IPS-18a (cell line): ENCODE results near the gene FRMD4A.

Experiments
- H3K27ac ChIP-seq: one replicate; pipeline ENCODE4 v1.5.1; 2013; ENCODE audit warnings: low read length
- H3K27me3 ChIP-seq: one replicate; pipeline ENCODE4 v1.6.1; 2013; ENCODE audit warnings: mild to moderate bottlenecking, low read length; ENCODE audit not compliant: control insufficient read depth, insufficient read depth
- H3K36me3 ChIP-seq: one replicate; pipeline ENCODE4 v1.6.1; 2013; ENCODE audit warnings: low read depth, low read length; ENCODE audit not compliant: control insufficient read depth
- H3K4me1 ChIP-seq: one replicate; pipeline ENCODE4 v1.6.1; 2013; ENCODE audit warnings: low read depth, low read length; ENCODE audit not compliant: control insufficient read depth
- H3K4me3 ChIP-seq: one replicate; pipeline ENCODE4 v1.5.1; 2013; ENCODE audit warnings: low read length
- H3K9ac ChIP-seq: one replicate; pipeline ENCODE4 v1.6.1; 2013; ENCODE audit warnings: mild to moderate bottlenecking, low read length, moderate library complexity
- H3K9me3 ChIP-seq: one replicate; pipeline ENCODE4 v1.6.1; 2013; ENCODE audit warnings: low read depth, low read length; ENCODE audit not compliant: control insufficient read depth

Gene FRMD4A

GRCh38 chr10:14129770-14130169, 201.0 kb downstream of the FRMD4A start:
- Histone ChIP-seq H3K9ac (no peak overlapping the region), H3K9me3 (no peaks in the 10 kb centered on the region), H3K4me3 (no peak overlapping the region), H3K36me3 (no peaks in the 10 kb centered on the region), H3K4me1 (no peaks in the 10 kb centered on the region), H3K27ac (no peak overlapping the region), H3K27me3 (no peaks in the 10 kb centered on the region)

GRCh38 chr10:14128519-14128918, 202.2 kb downstream of the FRMD4A start:
- H3K9me3 ChIP-seq: no peaks in the 10 kb centered on the region
- no peak overlapping the region for H3K27ac ChIP-seq
- no peaks in the 10 kb centered on the region for H3K36me3 ChIP-seq
- no peak overlapping the region for H3K9ac ChIP-seq
- H3K4me1 ChIP-seq: no peaks in the 10 kb centered on the region
- H3K4me3 ChIP-seq: no peak overlapping the region
- no peaks in the 10 kb centered on the region for H3K27me3 ChIP-seq

- no peaks in the 10 kb centered on the region for H3K9me3 ChIP-seq
- no peak overlapping the region for H3K9ac ChIP-seq
- no peaks in the 10 kb centered on the region for H3K27me3 ChIP-seq
- H3K4me3 ChIP-seq: no peak overlapping the region
- no peak overlapping the region for H3K27ac ChIP-seq
- no peaks in the 10 kb centered on the region for H3K4me1 ChIP-seq
- no peaks in the 10 kb centered on the region for H3K36me3 ChIP-seq
Measured at GRCh38 chr10:14126697-14127440, 203.9 kb downstream of the FRMD4A start.

- no peak overlapping the region for H3K4me3 ChIP-seq
- no peak overlapping the region for H3K9ac ChIP-seq
- no peaks in the 10 kb centered on the region for H3K36me3 ChIP-seq
- H3K9me3 ChIP-seq: no peaks in the 10 kb centered on the region
- no peaks in the 10 kb centered on the region for H3K4me1 ChIP-seq
- no peaks in the 10 kb centered on the region for H3K27me3 ChIP-seq
- H3K27ac ChIP-seq: no peak overlapping the region
Measured at GRCh38 chr10:14125564-14125963, 205.2 kb downstream of the FRMD4A start.

GRCh38 chr10:14124941-14125340, 205.8 kb downstream of the FRMD4A start:
- no peaks in the 10 kb centered on the region for H3K4me1 ChIP-seq
- no peak overlapping the region for H3K9ac ChIP-seq
- no peaks in the 10 kb centered on the region for H3K9me3 ChIP-seq

GRCh38 chr10:14123139-14123538, 207.6 kb downstream of the FRMD4A start:
- no peak overlapping the region for H3K9ac ChIP-seq
- H3K4me1 ChIP-seq: no peaks in the 10 kb centered on the region
- no peaks in the 10 kb centered on the region for H3K36me3 ChIP-seq
- H3K27me3 ChIP-seq: no peaks in the 10 kb centered on the region
- no peak overlapping the region for H3K4me3 ChIP-seq
- H3K9me3 ChIP-seq: no peaks in the 10 kb centered on the region
- no peak overlapping the region for H3K27ac ChIP-seq

More at GRCh38 chr10:14124941-14125340, 205.8 kb downstream of the FRMD4A start:
- H3K27me3 ChIP-seq: no peaks in the 10 kb centered on the region
- no peaks in the 10 kb centered on the region for H3K36me3 ChIP-seq
- no peak overlapping the region for H3K27ac ChIP-seq
- H3K4me3 ChIP-seq: no peak overlapping the region

- no peaks in the 10 kb centered on the region for H3K4me1 ChIP-seq
- H3K9ac ChIP-seq: no peak overlapping the region
- no peaks in the 10 kb centered on the region for H3K27me3 ChIP-seq
- no peaks in the 10 kb centered on the region for H3K9me3 ChIP-seq
- no peaks in the 10 kb centered on the region for H3K36me3 ChIP-seq
- no peak overlapping the region for H3K4me3 ChIP-seq
- no peak overlapping the region for H3K27ac ChIP-seq
Measured at GRCh38 chr10:14120812-14121211, 209.9 kb downstream of the FRMD4A start.

- H3K27ac ChIP-seq: no peak overlapping the region
- H3K9me3 ChIP-seq: no peaks in the 10 kb centered on the region
- H3K4me1 ChIP-seq: no peaks in the 10 kb centered on the region
- no peak overlapping the region for H3K9ac ChIP-seq
- no peaks in the 10 kb centered on the region for H3K27me3 ChIP-seq
- H3K4me3 ChIP-seq: no peak overlapping the region
- H3K36me3 ChIP-seq: no peaks in the 10 kb centered on the region
Measured at GRCh38 chr10:14118953-14119352, 211.8 kb downstream of the FRMD4A start.

- Histone ChIP-seq H3K27ac (no peak overlapping the region), H3K27me3 (no peaks in the 10 kb centered on the region), H3K36me3 (no peaks in the 10 kb centered on the region), H3K4me1 (no peaks in the 10 kb centered on the region), H3K9ac (no peak overlapping the region), H3K4me3 (no peak overlapping the region), H3K9me3 (no peaks in the 10 kb centered on the region)
Measured at GRCh38 chr10:14116837-14117236, 213.9 kb downstream of the FRMD4A start.

- no peaks in the 10 kb centered on the region for H3K9me3 ChIP-seq
- H3K4me1 ChIP-seq: no peaks in the 10 kb centered on the region
- no peak overlapping the region for H3K9ac ChIP-seq
- H3K4me3 ChIP-seq: no peak overlapping the region
- H3K36me3 ChIP-seq: no peaks in the 10 kb centered on the region
- H3K27ac ChIP-seq: no peak overlapping the region
- no peaks in the 10 kb centered on the region for H3K27me3 ChIP-seq
Measured at GRCh38 chr10:14116021-14116420, 214.7 kb downstream of the FRMD4A start.

GRCh38 chr10:14114791-14115190, 215.9 kb downstream of the FRMD4A start:
- Histone ChIP-seq H3K4me3 (no peak overlapping the region), H3K27ac (no peak overlapping the region), H3K9me3 (no peaks in the 10 kb centered on the region), H3K36me3 (no peaks in the 10 kb centered on the region), H3K27me3 (no peaks in the 10 kb centered on the region), H3K4me1 (no peaks in the 10 kb centered on the region), H3K9ac (no peak overlapping the region)

- no peaks in the 10 kb centered on the region for H3K4me1 ChIP-seq
- H3K4me3 ChIP-seq: no peak overlapping the region
- H3K9me3 ChIP-seq: no peaks in the 10 kb centered on the region
- H3K9ac ChIP-seq: no peak overlapping the region
- H3K27ac ChIP-seq: no peak overlapping the region
- H3K27me3 ChIP-seq: no peaks in the 10 kb centered on the region
- H3K36me3 ChIP-seq: no peaks in the 10 kb centered on the region
Measured at GRCh38 chr10:14112056-14112455, 218.7 kb downstream of the FRMD4A start.
